GM18511 (cell line): ENCODE results near the gene PKP4.

ENCODE experiments used
- ATAC-seq: cut with Tn5 transposase; IDR thresholded peaks from one replicate; pipeline ENCODE4 v1.9.1; 2021; ENCODE audit warnings: mild to moderate bottlenecking, moderate library complexity; ENCODE audit not compliant: unreplicated experiment

The PKP4 gene

DNA sequence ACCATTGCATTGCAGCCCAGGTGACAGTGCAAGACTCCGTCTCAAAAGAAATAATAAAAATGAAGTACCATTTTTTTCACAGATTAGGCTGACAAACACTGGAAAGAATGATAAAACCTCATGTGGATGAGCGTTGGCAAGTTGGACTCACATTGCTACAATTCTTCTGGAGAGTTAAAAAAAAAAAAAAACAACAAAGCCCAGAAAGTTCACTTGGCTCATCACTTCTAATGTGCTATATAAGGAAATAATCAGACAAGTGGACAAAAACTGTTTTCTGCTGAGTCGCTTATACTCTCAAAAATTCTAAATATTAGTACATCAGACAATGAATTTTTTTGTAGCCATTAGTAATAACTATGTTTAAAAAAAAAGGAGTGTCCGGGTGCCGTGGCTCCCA, 38.4 kb downstream of the PKP4 start:
- no peak for ATAC-seq

DNA sequence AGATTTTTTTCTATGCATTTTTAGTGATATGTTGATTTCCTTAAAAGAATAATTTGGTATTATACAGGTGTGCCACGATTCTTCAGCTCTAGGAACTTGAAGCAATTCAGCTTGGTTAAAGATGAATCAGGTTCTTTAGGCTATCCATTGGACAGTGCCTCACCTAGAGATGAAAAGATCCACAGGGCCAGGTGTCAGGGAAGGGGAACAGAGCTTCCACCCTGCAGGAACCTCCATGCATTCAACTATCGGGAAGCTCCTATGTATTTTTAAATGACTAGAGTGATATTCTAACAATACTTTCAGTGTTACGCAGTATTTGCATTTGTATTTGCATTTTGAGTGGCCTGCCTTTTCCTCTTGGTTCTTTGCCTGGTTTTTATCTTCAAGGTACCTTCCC, 40.2 kb downstream of the PKP4 start:
- no peak for ATAC-seq

DNA sequence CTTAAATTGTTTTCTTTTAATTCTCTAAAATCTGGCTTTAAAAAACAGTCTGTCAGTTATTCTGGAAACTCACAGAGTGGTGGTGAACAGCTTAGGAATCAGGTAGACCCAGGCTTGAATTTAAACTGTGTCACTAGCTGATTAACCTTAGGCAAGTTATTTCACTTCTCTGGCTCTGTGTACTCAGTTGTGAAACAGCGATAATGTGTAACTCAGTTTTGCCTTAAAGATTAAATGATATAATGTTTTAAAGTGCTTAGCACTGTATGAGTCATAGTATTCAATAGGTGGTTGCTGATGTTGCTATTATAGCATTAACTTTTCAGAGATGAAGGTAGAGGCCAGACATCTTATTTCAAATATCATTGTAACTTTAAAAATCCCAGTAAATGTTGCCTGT, 40.7 kb downstream of the PKP4 start:
- no peak for ATAC-seq

DNA sequence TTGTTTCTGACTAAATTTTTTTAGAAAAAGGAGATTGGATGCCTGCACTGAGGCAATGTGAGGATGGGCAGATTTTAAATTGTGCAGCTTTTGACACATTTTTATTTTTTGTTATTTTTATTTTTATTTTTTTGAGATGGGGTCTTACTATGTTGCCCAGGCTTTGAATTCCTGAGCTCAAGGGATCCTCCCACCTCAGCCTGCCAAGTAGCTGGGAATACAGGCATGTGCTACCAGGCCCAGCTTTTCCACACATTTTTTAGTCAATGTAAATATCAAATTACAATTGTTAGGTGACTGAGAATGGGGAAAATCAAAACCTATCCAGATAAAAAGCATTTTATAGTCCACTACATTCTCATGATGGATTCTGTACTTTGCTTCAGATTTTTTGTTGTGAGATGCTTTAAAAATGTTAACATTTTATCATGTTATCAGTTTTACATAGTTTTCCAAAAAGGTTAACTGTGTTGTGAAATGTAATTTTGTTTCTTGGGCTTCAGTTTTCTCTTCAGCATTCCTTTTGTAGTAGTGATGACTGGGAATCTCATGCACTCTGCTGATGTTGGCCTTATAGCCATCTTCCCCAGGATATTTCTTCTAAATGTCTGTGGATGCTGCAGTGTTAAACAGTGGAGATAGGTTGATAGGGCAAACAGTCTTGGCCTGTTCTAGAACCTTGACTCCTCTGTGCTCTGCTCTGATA, 41.4 kb downstream of the PKP4 start:
- no peak for ATAC-seq

GRCh38 chr2:158498749-158499136, 42.0 kb downstream of the PKP4 start:
- ATAC-seq: no peak

DNA sequence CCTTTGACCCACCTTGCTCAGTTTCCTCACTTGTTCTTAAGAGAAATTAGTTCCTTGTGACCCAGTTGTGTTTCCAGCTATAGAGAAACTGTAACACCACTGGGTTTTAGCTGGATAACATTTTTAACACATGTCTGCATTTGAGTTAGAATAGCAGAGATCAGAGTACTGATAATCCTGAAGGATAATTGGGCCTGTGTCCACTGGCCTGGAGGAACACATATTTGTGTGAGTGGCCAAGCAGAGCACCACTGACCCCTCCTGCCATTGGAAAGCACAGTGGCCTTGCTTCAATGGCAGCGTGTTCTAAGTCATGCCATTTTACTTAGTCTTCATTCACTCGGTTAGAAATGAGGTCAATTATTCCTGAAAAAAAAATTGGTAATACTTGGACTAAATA, 42.6 kb downstream of the PKP4 start:
- ATAC-seq: no peak

DNA sequence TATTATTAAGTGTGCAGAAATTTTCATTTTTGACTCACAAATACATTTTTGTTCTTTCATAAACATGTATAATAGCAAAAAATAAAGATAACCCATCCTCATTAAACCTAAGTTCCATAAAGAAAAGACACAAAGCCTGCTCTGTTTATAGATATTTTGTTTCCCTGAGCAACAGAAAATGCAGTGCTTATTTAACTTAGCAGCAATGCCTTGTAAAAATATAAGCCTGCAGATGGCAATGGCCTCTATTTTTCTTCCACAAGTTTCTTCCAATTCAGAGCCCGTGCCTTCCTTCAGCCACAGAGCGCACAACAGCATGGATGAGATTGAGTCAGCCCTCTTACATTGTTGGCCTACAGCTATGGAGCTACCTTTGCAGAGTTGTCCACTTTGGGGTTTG, 43.6 kb downstream of the PKP4 start:
- no peak for ATAC-seq

- no peak for ATAC-seq
Measured at GRCh38 chr2:158501301-158501700, 44.5 kb downstream of the PKP4 start.

GRCh38 chr2:158502974-158503373, 46.2 kb downstream of the PKP4 start:
- ATAC-seq: no peak

GRCh38 chr2:158504088-158504487, 47.3 kb downstream of the PKP4 start:
- ATAC-seq: no peak

GRCh38 chr2:158505448-158505934, 48.7 kb downstream of the PKP4 start:
- ATAC-seq: no peak

- no peak for ATAC-seq
Measured at GRCh38 chr2:158507141-158507540, 50.4 kb downstream of the PKP4 start.

DNA sequence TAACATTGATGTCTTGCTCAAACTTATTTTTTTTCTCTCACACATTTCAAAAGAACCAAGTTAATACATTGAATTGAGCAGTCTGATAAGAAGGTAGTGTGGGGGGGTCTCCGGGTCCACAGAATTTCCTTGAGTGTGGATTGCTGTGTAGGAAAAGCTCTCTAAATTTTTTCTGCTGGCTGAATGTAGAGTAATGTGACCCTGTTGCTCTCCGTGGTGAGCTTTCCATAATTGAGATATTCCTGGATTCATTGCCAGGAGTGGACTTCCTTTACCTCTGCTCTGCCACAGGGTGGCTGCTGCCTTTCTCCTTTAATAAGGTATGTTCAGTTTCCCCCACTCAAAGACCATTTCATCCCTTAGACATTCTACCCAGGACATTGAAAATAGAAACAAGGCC, 50.9 kb downstream of the PKP4 start:
- ATAC-seq: no peak

- no peak for ATAC-seq
Measured at GRCh38 chr2:158509928-158510797, 53.4 kb downstream of the PKP4 start.

GRCh38 chr2:158510887-158511286, 54.1 kb downstream of the PKP4 start:
- no peak for ATAC-seq

DNA sequence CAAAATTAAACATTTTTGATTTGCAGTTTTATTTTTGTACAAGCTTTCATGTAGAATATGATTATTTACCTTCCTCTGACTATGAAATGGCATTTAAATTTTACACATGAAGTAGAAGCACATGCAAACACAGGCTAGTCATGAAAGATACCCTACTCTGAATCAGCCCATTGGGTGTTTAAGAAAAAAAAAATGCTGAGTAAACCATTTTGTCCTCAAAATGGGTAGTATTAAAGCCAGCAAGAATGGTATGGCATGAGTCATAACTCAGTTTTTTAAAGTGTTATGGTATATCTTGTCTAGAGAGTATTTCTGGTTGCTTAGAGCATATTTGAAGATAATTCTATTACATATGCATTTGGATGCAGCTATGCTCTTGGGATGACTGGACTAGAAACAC, 55.0 kb downstream of the PKP4 start:
- no peak for ATAC-seq

DNA sequence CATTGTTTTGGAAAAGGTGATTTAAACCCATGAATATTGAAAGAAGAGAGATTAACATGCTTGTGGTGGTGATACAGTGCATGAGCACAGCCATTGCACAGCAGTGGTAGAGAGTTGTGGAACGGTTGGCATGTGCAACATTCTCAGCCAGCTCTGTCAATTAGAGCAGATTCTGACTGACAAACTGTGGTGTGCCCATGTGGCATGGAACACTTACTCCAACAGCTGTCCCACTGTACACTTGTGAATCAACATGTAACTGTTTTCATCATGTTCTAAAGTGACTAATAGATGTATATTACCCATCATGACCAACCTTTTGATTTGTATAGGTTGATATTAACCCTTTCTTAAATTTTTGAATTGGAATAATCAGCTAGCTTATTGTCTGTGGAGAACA, 55.6 kb downstream of the PKP4 start:
- ATAC-seq: no peak

DNA sequence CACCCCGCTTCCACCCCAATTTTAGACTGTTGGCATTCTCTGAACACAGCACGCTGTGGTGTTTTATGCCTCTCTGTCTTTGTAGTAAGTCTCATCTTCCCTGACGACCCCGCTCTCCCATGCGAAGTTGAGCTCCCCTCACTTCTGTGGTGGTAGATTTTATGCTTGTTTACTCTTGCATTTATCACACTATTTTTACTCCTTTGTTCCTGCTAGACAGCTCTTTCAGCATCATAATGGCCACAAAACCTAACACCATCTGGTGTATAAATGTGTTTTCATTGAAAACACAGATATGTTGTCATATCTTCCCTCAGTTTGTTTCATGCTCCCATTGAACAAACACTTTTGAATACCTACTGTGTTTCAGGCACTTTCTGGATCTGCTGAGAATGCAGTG, 57.1 kb downstream of the PKP4 start:
- ATAC-seq: no peak

- no peak for ATAC-seq
Measured at GRCh38 chr2:158518084-158518483, 61.3 kb downstream of the PKP4 start.

DNA sequence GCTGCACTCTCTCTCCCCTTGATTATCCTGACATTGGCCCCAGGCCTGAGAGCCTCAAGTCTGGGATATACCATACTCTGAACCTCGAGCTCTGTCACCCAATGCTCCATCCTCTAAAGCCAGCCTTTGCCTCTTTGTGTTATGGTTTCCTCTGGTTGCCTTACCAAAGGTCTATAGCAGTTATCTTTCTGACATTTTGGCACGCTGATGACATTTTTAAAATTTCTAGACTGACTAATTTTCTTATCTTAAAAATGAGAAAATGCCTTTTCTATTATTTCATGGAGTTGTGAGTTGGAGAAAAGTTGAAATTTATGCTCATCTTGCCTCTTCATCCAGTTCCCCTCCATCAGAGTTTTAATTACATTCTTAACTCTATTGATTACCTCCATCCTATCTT, 62.7 kb downstream of the PKP4 start:
- ATAC-seq: no peak

- no peak for ATAC-seq
Measured at GRCh38 chr2:158529379-158530259, 72.9 kb downstream of the PKP4 start.
